K562 (cell line): ENCODE data around the gene DLL4. TPM values are rescaled to one million over a fixed set of nuclear protein-coding genes. Genes with fewer than 3 reads are reported as not detected.

ENCODE experiments used
- CBX2 ChIP-seq: fragments of 200-600 bp; sonication (generic); IDR thresholded peaks from one replicate; pipeline ENCODE4 v1.6.1; 2012; ENCODE audit warnings: mild to moderate bottlenecking, low read length, inconsistent platforms; ENCODE audit not compliant: insufficient read depth, poor library complexity, severe bottlenecking
- CEBPB ChIP-seq: fragments of 450-650 bp; IDR thresholded peaks from 2 replicates; pipeline ENCODE4 v1.6.1; 2016; ENCODE audit warnings: missing genetic modification characterization, missing compliant biosample characterization
- FUS ChIP-seq: fragments of 200-400 bp; formaldehyde crosslinking; optimal IDR thresholded peaks from 2 replicates; pipeline ENCODE3; 2017; ENCODE audit warnings: low read depth, low read length
- HEY1 ChIP-seq: fragments of 250-450 bp; sonication (Bioruptor Pico); IDR thresholded peaks from 2 replicates; pipeline ENCODE4 v1.5.0; 2020; ENCODE audit warnings: mild to moderate bottlenecking, moderate library complexity, borderline replicate concordance
- HNRNPL ChIP-seq: fragments of 200-400 bp; formaldehyde crosslinking; IDR thresholded peaks from 2 replicates; pipeline ENCODE4 v1.6.1; 2017; ENCODE audit warnings: low read depth, mild to moderate bottlenecking, low read length
- JUN ChIP-seq, 2 experiments: sonication (generic) in 1 of 2; formaldehyde crosslinking in 1 of 2; IDR thresholded peaks; 2 replicates each; pipeline versions ENCODE4 v1.6.1 to v1.8.0; 2012 to 2022; ENCODE audit warnings: borderline replicate concordance in 2 of 2, mild to moderate bottlenecking in 2 of 2, improper control_type of control experiment in 1 of 2, low read depth in 1 of 2, low read length in 1 of 2, missing genetic modification reagents in 1 of 2
- PCBP1 ChIP-seq: fragments of 200-400 bp; formaldehyde crosslinking; IDR thresholded peaks from 2 replicates; pipeline ENCODE4 v1.6.1; 2018; ENCODE audit warnings: mild to moderate bottlenecking, low read depth, low read length; ENCODE audit not compliant: poor library complexity, severe bottlenecking
- PML ChIP-seq: IDR thresholded peaks from 2 replicates; pipeline ENCODE4 v1.6.1; 2012; ENCODE audit warnings: low read length, inconsistent platforms
- RBM17 ChIP-seq: fragments of 200-400 bp; formaldehyde crosslinking; IDR thresholded peaks from 2 replicates; pipeline ENCODE4 v1.6.1; 2017; ENCODE audit warnings: low read depth, mild to moderate bottlenecking, low read length, borderline replicate concordance
- SNRNP70 ChIP-seq: fragments of 200-400 bp; formaldehyde crosslinking; optimal IDR thresholded peaks from 2 replicates; pipeline ENCODE3; 2017; ENCODE audit warnings: low read depth, low read length
- TRIM24 ChIP-seq, 2 experiments: fragments of 450-650 bp; IDR thresholded peaks; 2 replicates each; pipeline ENCODE4 v1.6.1; 2016
- ZBTB40 ChIP-seq, 2 experiments: fragments of 450-650 bp in 1 of 2; sonication (generic) in 1 of 2; formaldehyde crosslinking in 1 of 2; IDR thresholded peaks; 2 replicates each; pipeline versions ENCODE4 v1.7.1 to v1.9.0; 2016 to 2022; ENCODE audit warnings: inconsistent platforms in 1 of 2, mild to moderate bottlenecking in 1 of 2, missing genetic modification reagents in 1 of 2
- ZNF57 ChIP-seq: fragments of 450-650 bp; formaldehyde crosslinking; IDR thresholded peaks from 2 replicates; pipeline ENCODE4 v1.4.0; 2020; ENCODE audit warnings: mild to moderate bottlenecking, moderate library complexity
- ZNF592 ChIP-seq: fragments of 450-650 bp; IDR thresholded peaks from 2 replicates; pipeline ENCODE4 v1.6.1; 2017; ENCODE audit warnings: antibody characterized with exemption, mild to moderate bottlenecking
- ZNF699 ChIP-seq: fragments of 250-450 bp; sonication (Bioruptor Pico); IDR thresholded peaks from 2 replicates; pipeline ENCODE4 v1.8.0; 2021; ENCODE audit warnings: mild to moderate bottlenecking, moderate library complexity; ENCODE audit not compliant: insufficient replicate concordance
- polyA plus RNA-seq, 8 experiments: library from polyadenylated mRNA; depleted of rRNA in 4 of 8; stranded (reverse) in 5 of 8; unstranded in 3 of 8; fragments of >200 nt; fragmentation: Nextera tagmentation in 2 of 8; fragmentation: Illumina TruSeq in 1 of 8; extraction: Ambion mirVana in 2 of 8; extraction: Trizol in 1 of 8; gene quantifications; 2 replicates each; pipeline versions ENCODE4 v1.2.1 to v1.2.3, GENCODE V29; 2011 to 2014; ENCODE audit warnings: inconsistent platforms in 1 of 8, missing spikeins in 1 of 8
- total RNA-seq, 7 experiments: library from RNA; depleted of rRNA in 6 of 7; stranded (reverse); fragments of >200 nt in 6 of 7; fragmentation: Illumina TruSeq in 2 of 7; extraction: Trizol in 2 of 7; gene quantifications; 2 replicates each; pipeline versions ENCODE4 v1.2.1 to v1.2.3, GENCODE V29; 2011 to 2021; ENCODE audit warnings: low replicate concordance in 1 of 7

The DLL4 gene
- total and polyA plus RNA-seq, 9 of the 15 experiments (the other 6 are each of a cell fraction or from before 2014, with no cell fraction given): 0.04 to 1.1 (median 0.41) TPM; not detected in 1

- TF ChIP-seq CBX2 (no peak), TRIM24 (IDR thresholded peaks at IDR 0.05) (peak in 1 of 2 experiments; percentile 15; a peak in 1 of 4 replicates), JUN (IDR thresholded peaks at IDR 0.05; ENCODE audit: borderline replicate concordance, low read depth, low read length) (no peak), JUN (CRISPR knock-in tag; IDR thresholded peaks at IDR 0.05; ENCODE audit: borderline replicate concordance) (no peak), CEBPB (tag) (peak; percentile 48; the same call in 1 of the 2 replicates), PML (no peak), ZNF699 (CRISPR knock-in tag) (no peak), PCBP1 (no peak), ZBTB40 (IDR thresholded peaks at IDR 0.05) (no peak), ZBTB40 (CRISPR knock-in tag; IDR thresholded peaks at IDR 0.05) (no peak), HEY1 (no peak), ZNF592 (no peak), SNRNP70 (no peak), RBM17 (no peak), FUS (no peak), HNRNPL (no peak), ZNF57 (no peak)
Measured at GRCh38 chr15:40949756-40950207, 20.6 kb downstream of the DLL4 start (continued).
